GM12891 (cell line): ENCODE data around the gene FAM47E.
"Not testable (repeated sequence)": the region's sequence is repeated elsewhere in the genome, so short reads cannot be mapped to it uniquely, and the experiment has no call there.

ENCODE experiments used
- DNase-seq: peaks from one replicate; pipeline ENCODE4 v3.0.0; 2011; ENCODE audit warnings: low spot score; ENCODE audit not compliant: insufficient read length
- FAIRE-seq: peaks from 2 replicates; lab custom pipeline; 2011; peaks lifted over from hg19 to GRCh38; lab: Jason Lieb, UNC
- PAX5 ChIP-seq: IDR thresholded peaks from 2 replicates; pipeline ENCODE4 v1.6.1; 2011; ENCODE audit warnings: low read length, moderate library complexity, mild to moderate bottlenecking; ENCODE audit not compliant: insufficient read depth, severe bottlenecking
- POLR2A ChIP-seq: IDR thresholded peaks from 2 replicates; pipeline ENCODE4 v1.6.1; 2011; ENCODE audit warnings: low read depth, low read length, control low read depth
- POLR2AphosphoS5 ChIP-seq: IDR thresholded peaks from 2 replicates; pipeline ENCODE4 v1.6.1; 2011; ENCODE audit warnings: low read depth, low read length, control low read depth
- POU2F2 ChIP-seq: IDR thresholded peaks from 2 replicates; pipeline ENCODE4 v1.6.1; 2011; ENCODE audit warnings: low read depth, mild to moderate bottlenecking, control low read depth, low read length, moderate library complexity
- SPI1 ChIP-seq: IDR thresholded peaks from 2 replicates; pipeline ENCODE4 v1.6.1; 2011; ENCODE audit warnings: low read depth, low read length, control low read depth
- TAF1 ChIP-seq: IDR thresholded peaks from 2 replicates; pipeline ENCODE4 v1.6.1; 2011; ENCODE audit warnings: low read depth, low read length, control low read depth

FAM47E gene

GRCh38 chr4:76277667-76278066 is 26.1 kb downstream of the FAM47E start:
- no peak for DNase-seq
- FAIRE-seq = no peak
- TF ChIP-seq POU2F2 = no peak
- TF ChIP-seq TAF1 = no peak
- no peak for TF ChIP-seq POLR2A
- TF ChIP-seq PAX5 = no peak

- FAIRE-seq (no peak), DNase-seq (no peak)
Observed at GRCh38 chr4:76278583-76278982, 27.1 kb downstream of the FAM47E start.

GRCh38 chr4:76279462-76279861 is 27.9 kb downstream of the FAM47E start:
- no peak for FAIRE-seq
- TF ChIP-seq TAF1 (no peak), POLR2A (no peak), SPI1 (no peak), PAX5 (no peak), POLR2AphosphoS5 (no peak)
- DNase-seq = no peak

More at GRCh38 chr4:76278583-76278982, 27.1 kb downstream of the FAM47E start:
- TF ChIP-seq POU2F2 = no peak
- TF ChIP-seq POLR2A = no peak
- no peak for TF ChIP-seq TAF1
- TF ChIP-seq PAX5 = no peak
- TF ChIP-seq SPI1 = no peak
- TF ChIP-seq POLR2AphosphoS5 = no peak

- FAIRE-seq = no peak
- no peak for DNase-seq
- TF ChIP-seq SPI1 = no peak
Observed at GRCh38 chr4:76280488-76281441, 29.2 kb downstream of the FAM47E start.

GRCh38 chr4:76281594-76281993 is 30.1 kb downstream of the FAM47E start:
- not testable (repeated sequence) for FAIRE-seq, DNase-seq

GRCh38 chr4:76282941-76283689 is 31.6 kb downstream of the FAM47E start:
- FAIRE-seq = no peak
- no peak for DNase-seq
- TF ChIP-seq SPI1 = no peak
- TF ChIP-seq TAF1 = no peak
- no peak for TF ChIP-seq PAX5
- TF ChIP-seq POLR2AphosphoS5 = no peak
- no peak for TF ChIP-seq POU2F2
- TF ChIP-seq POLR2A = no peak

GRCh38 chr4:76283900-76284299 is 32.4 kb downstream of the FAM47E start:
- no peak for TF ChIP-seq POU2F2
- TF ChIP-seq POLR2A = no peak
- TF ChIP-seq SPI1 = no peak
- no peak for TF ChIP-seq POLR2AphosphoS5
- TF ChIP-seq PAX5 = no peak
- TF ChIP-seq TAF1 = no peak
- FAIRE-seq (no peak), DNase-seq (no peak)

- DNase-seq, FAIRE-seq: not testable (repeated sequence)
Observed at GRCh38 chr4:76287811-76288210, 36.3 kb downstream of the FAM47E start.

- TF ChIP-seq PAX5 (no peak), SPI1 (no peak), POU2F2 (no peak)
- DNase-seq = no peak
- no peak for FAIRE-seq
Observed at GRCh38 chr4:76292730-76293129, 41.2 kb downstream of the FAM47E start.

GRCh38 chr4:76293772-76294171 is 42.3 kb downstream of the FAM47E start:
- TF ChIP-seq SPI1 = no peak
- TF ChIP-seq POU2F2 = no peak
- no peak for TF ChIP-seq PAX5
- no peak for TF ChIP-seq POLR2AphosphoS5
- no peak for TF ChIP-seq TAF1
- TF ChIP-seq POLR2A = no peak
- DNase-seq = no peak
- FAIRE-seq = no peak
